ENCODE data around the gene BAZ1A.

BAZ1A gene

GRCh38 chr14:34711796-34712712, 163.1 kb downstream of the BAZ1A start:
- no peak for TF ChIP-seq CTCF (IDR thresholded peaks at IDR 0.05; ENCODE audit: low read depth, low read length)
- H3K4me3 ChIP-seq (ENCODE audit: low read depth, low read length), result peak overlapping the region; percentile 24

- TF ChIP-seq CTCF (IDR thresholded peaks at IDR 0.05; ENCODE audit: low read depth, low read length), result no peak
- H3K4me3 ChIP-seq (ENCODE audit: low read depth, low read length), result no peak overlapping the region
Observed at GRCh38 chr14:34711169-34711568, 164.0 kb downstream of the BAZ1A start.

GRCh38 chr14:34710744-34711143, 164.4 kb downstream of the BAZ1A start:
- TF ChIP-seq CTCF (IDR thresholded peaks at IDR 0.05; ENCODE audit: low read depth, low read length), result no peak
- H3K4me3 ChIP-seq (ENCODE audit: low read depth, low read length), result no peak overlapping the region

GRCh38 chr14:34710006-34710405, 165.2 kb downstream of the BAZ1A start:
- H3K4me3 ChIP-seq (ENCODE audit: low read depth, low read length), result no peak overlapping the region
- no peak for TF ChIP-seq CTCF (IDR thresholded peaks at IDR 0.05; ENCODE audit: low read depth, low read length)

- TF ChIP-seq CTCF (IDR thresholded peaks at IDR 0.05; ENCODE audit: low read depth, low read length), result no peak
Observed at GRCh38 chr14:34707722-34708121, 167.4 kb downstream of the BAZ1A start.

More at GRCh38 chr14:34707722-34708121, 167.4 kb downstream of the BAZ1A start:
- no peak overlapping the region for H3K4me3 ChIP-seq (ENCODE audit: low read depth, low read length)

Data from WI38 (cell line).